Uterus (tissue), 4 donors: ENCODE measurements around the gene MUS81. TPM values are rescaled to one million over a fixed set of nuclear protein-coding genes. Genes with fewer than 3 reads are reported as not detected.

Experiments used
- DNase-seq, 2 donors: peaks; one replicate each; pipeline ENCODE4 v3.0.0-alpha.2; 2019 to 2020
- H3K27ac ChIP-seq, 2 donors: fragments of 200-600 bp; sonication (generic); 1 replicate in 1 of 2; 2 replicates in 1 of 2; pipeline ENCODE4 v1.5.1; 2016 to 2018
- H3K27me3 ChIP-seq, 2 donors: fragments of 200-600 bp; sonication (generic); one replicate each; pipeline ENCODE4 v1.5.1; 2018 to 2019; ENCODE audit warnings: control low read depth in 1 of 2
- H3K36me3 ChIP-seq, 2 donors: fragments of 200-600 bp; sonication (generic); one replicate each; pipeline ENCODE4 v1.5.1; 2019; ENCODE audit warnings: control low read depth in 1 of 2
- H3K4me1 ChIP-seq, 2 donors: fragments of 200-600 bp; sonication (generic); one replicate each; pipeline ENCODE4 v1.5.1; 2018 to 2019; ENCODE audit warnings: control low read depth in 1 of 2
- H3K4me3 ChIP-seq, 2 donors: fragments of 200-600 bp; sonication (generic); 1 replicate in 1 of 2; 2 replicates in 1 of 2; pipeline ENCODE4 v1.5.1; 2018 to 2019; ENCODE audit warnings: mild to moderate bottlenecking in 1 of 2
- H3K9me3 ChIP-seq, 2 donors: fragments of 200-600 bp; sonication (generic); one replicate each; pipeline ENCODE4 v1.5.1; 2019; ENCODE audit warnings: control low read depth in 1 of 2
- POLR2A ChIP-seq, 2 donors: fragments of 450-650 bp; IDR thresholded peaks; one replicate each; pipeline ENCODE4 v1.6.1; 2016; ENCODE audit warnings: antibody characterized with exemption in 2 of 2, mild to moderate bottlenecking in 1 of 2, moderate library complexity in 1 of 2
- intact Hi-C: fragments of 100-400 bp; cut with DNase I; formaldehyde crosslinking; loops from one replicate; pipeline ENCODE4 v1.15.1; 2023; ENCODE audit warnings: low total_unique reads
- total RNA-seq, 4 donors: library from RNA; depleted of rRNA in 3 of 4; stranded (reverse); fragments of >200 nt in 3 of 4; gene quantifications; one replicate each; pipeline versions ENCODE4 v1.1.0 to v1.2.4, GENCODE V29; 2014 to 2023
- TF ChIP-seq, protein P1 (sequence below), 4 experiments: fragments of 200-600 bp in 2 of 4; fragments of 450-650 bp in 2 of 4; sonication (generic) in 2 of 4; IDR thresholded peaks; one replicate each; pipeline ENCODE4 v1.5.1; 2016 to 2019; ENCODE audit warnings: antibody characterized with exemption in 4 of 4, mild to moderate bottlenecking in 2 of 4, moderate library complexity in 1 of 4
- donor health status: DM: yes; HTN: yes; CAD: no.

Gene MUS81
- total RNA-seq, 4 donors from 2014 or later, result 28.8 to 108 (median 75.0) TPM

DNA sequence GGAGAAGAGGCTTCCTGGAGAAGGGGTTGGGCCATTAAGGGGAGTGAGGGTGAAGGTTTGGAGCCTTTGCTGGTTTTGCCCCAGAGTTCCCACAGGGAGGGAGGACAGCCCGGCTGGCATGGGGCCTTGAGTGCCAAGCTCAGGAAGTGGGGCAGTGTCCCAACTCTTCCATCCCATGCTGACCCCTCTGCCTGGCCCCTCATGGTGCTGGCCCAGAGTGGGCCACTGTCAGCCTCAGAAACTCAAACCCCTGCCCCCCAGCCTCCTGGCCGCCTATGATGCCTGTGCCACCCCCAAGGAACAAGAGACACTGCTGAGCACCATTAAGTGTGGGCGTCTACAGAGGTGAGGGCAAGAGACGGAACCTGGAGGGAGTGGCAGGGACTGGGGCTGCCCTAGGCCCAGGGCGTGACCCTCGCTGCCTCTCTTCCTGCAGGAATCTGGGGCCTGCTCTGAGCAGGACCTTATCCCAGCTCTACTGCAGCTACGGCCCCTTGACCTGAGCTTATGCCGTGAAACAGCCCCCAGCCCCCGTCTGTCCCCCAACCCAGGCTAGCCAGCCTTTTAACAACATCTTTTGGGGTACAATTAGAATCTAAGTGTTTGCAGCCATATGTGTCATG is 5.4 kb downstream of the MUS81 start:
- peak; percentile 17 to 18 for DNase-seq
- Histone ChIP-seq H3K4me3 (no peak overlapping the region), H3K27me3 (no peaks in the 10 kb centered on the region), H3K9me3 (no peaks in the 10 kb centered on the region), H3K4me1 (peaks cover 6 to 7% of the 10 kb centered on the region in 2 donors), H3K27ac (no peak overlapping the region), H3K36me3 (no peaks in the 10 kb centered on the region)
- TF ChIP-seq, protein P1, sequence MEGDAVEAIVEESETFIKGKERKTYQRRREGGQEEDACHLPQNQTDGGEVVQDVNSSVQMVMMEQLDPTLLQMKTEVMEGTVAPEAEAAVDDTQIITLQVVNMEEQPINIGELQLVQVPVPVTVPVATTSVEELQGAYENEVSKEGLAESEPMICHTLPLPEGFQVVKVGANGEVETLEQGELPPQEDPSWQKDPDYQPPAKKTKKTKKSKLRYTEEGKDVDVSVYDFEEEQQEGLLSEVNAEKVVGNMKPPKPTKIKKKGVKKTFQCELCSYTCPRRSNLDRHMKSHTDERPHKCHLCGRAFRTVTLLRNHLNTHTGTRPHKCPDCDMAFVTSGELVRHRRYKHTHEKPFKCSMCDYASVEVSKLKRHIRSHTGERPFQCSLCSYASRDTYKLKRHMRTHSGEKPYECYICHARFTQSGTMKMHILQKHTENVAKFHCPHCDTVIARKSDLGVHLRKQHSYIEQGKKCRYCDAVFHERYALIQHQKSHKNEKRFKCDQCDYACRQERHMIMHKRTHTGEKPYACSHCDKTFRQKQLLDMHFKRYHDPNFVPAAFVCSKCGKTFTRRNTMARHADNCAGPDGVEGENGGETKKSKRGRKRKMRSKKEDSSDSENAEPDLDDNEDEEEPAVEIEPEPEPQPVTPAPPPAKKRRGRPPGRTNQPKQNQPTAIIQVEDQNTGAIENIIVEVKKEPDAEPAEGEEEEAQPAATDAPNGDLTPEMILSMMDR (IDR thresholded peaks at IDR 0.05), result no peak
- no peak for TF ChIP-seq POLR2A (IDR thresholded peaks at IDR 0.05)
- intact Hi-C loops, result no loop called here

DNA sequence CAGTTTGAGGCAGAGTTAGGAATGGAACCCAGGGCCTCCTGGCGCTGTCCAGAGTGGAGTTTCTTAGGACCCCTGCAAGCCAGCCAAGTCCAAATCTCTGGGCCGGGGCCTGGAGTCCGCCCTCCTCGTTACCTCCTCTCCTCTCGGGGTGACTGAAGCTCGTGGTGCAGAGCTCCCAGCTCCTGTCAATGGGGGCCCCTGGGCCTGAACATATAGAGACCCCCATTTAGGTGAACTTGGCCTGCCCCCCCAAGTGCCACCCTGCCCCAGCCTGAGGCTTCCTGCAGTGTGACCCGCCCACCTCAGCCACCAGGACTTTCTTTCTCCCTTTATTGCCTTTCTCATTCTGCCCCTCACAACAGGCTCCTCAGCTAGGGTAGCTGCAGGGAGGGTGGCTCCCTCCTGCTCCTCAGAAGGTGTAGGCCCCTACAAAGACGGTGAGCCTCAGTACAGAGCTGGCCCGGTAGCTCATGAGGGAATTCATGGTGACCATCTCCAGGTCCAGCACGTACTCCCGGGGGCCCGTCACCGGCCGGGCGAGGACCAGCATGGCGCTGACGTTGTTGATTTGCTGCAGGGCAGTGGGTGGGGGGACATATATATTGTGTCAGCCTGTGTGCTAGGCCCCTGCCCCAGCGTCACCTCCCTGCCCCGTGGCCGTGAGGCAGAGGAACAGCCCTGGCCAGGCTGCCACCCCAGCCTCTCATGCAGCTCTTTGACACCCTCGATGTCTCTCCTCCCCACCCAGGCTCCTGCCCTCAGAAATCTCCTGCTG is 6.5 kb downstream of the MUS81 start:
- Histone ChIP-seq H3K36me3 (no peaks in the 10 kb centered on the region), H3K4me3 (no peak overlapping the region), H3K27me3 (no peaks in the 10 kb centered on the region), H3K4me1 (peaks cover 3 to 11% of the 10 kb centered on the region in 2 donors), H3K9me3 (no peaks in the 10 kb centered on the region), H3K27ac (no peak overlapping the region)
- intact Hi-C loops, result no loop called here
- DNase-seq, result peak; percentile 15 to 16
- TF ChIP-seq, protein P1 (IDR thresholded peaks at IDR 0.05), result no peak
- TF ChIP-seq POLR2A (IDR thresholded peaks at IDR 0.05), result no peak

DNA sequence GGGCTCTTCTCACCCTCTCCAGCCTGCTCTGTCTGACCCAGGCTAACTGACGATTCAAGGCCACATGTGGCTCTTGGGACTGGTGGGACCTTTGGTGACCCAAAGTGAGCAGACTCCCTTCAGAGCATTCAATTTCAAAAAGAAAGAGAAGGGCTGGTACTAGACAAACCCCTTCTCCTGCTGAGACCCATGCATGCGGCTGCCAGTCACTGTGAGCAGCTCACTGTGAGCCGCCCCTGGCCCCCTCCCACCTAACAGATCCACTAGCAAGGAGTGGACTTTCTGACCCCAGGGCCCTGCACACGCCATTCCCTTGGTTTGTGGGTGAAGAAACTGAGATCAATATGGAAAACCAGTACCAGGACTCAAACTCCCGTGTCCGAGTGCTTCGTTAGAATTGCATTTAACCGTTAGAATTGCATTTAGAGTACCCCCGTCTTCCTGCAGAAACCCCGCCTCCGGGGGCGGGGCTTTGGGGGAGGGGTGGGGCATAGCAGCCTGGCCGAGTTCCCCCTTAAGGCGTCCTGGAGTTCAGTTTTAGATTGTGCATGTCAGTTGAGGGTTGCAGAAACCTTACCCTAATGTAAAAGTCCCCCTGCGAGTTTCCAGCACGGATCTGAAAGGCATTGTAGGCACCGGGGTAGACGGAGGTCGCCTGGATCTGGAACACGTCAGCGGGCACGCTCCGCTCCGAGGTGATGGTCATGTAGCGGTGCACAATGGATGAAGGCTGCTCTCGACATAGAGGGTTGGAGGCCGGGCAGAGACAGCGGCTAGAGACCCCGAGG is 7.2 kb downstream of the MUS81 start:
- no peaks in the 10 kb centered on the region for H3K36me3 ChIP-seq
- no peaks in the 10 kb centered on the region for H3K9me3 ChIP-seq
- no peak overlapping the region for H3K4me3 ChIP-seq
- intact Hi-C loops, result no loop called here
- TF ChIP-seq POLR2A (IDR thresholded peaks at IDR 0.05), result no peak
- TF ChIP-seq, protein P1 (IDR thresholded peaks at IDR 0.05), result no peak
- no peaks in the 10 kb centered on the region for H3K27me3 ChIP-seq
- no peak overlapping the region for H3K27ac ChIP-seq
- peak in 1 of 2 donors; percentile 40 for DNase-seq
- H3K4me1 ChIP-seq, result peaks cover 0 to 8% of the 10 kb centered on the region in 2 donors

DNA sequence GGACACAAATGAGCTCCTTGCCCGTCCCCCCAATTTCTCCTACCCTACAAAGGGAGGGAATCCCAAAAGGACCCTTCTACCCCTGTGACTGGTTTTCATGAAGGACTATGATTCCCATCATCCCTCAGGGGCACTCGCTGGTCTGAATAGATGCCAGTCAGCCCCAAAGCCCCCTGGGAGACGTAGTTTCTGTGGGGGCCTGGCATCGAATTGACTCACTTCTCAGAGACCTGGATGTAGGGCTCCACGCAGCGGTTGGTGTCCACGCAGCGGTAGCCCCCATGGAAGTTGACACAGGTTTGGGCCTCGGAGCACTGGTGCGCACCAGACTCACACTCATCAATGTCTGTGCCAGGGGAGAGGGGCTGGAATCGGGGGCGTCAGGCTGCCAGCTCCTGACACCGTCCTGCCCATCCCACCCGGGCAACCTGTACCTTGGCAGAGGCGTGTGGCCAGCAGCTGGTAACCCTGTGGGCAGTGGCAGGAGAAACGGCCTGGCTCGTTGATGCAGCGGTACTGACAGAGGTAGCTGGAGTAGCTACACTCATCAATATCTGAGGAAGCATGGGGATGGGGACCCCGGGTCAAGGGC is 7.9 kb downstream of the MUS81 start:
- H3K36me3 ChIP-seq, result no peaks in the 10 kb centered on the region
- peak in 1 of 2 donors; percentile 42 for DNase-seq
- H3K27ac ChIP-seq, result no peak overlapping the region
- TF ChIP-seq POLR2A (IDR thresholded peaks at IDR 0.05), result no peak
- TF ChIP-seq, protein P1 (IDR thresholded peaks at IDR 0.05), result no peak
- intact Hi-C loops, result no loop called here
- H3K27me3 ChIP-seq, result no peaks in the 10 kb centered on the region
- no peaks in the 10 kb centered on the region for H3K9me3 ChIP-seq
- H3K4me1 ChIP-seq, result peaks cover 0 to 8% of the 10 kb centered on the region in 2 donors
- H3K4me3 ChIP-seq, result no peak overlapping the region
